H1 (cell line): ENCODE measurements around the gene ASGR2. TPM values are rescaled to one million over a fixed set of nuclear protein-coding genes. Genes with fewer than 3 reads are reported as not detected.

ENCODE experiments used
- ASH2L ChIP-seq: fragments of 200-600, 300-600 bp; sonication (generic); IDR thresholded peaks from one replicate; pipeline ENCODE4 v1.7.1; 2017; ENCODE audit warnings: low read length
- CTBP2 ChIP-seq: IDR thresholded peaks from 2 replicates; pipeline ENCODE4 v1.7.0; 2011; ENCODE audit warnings: borderline replicate concordance, mild to moderate bottlenecking, moderate library complexity, mixed read lengths, low read length; ENCODE audit not compliant: insufficient read depth, insufficient read length
- EP300 ChIP-seq, 2 experiments: IDR thresholded peaks; 1 replicate in 1 of 2; 2 replicates in 1 of 2; pipeline ENCODE4 v1.6.1; 2011 to 2012; ENCODE audit warnings: low read depth in 2 of 2, low read length in 2 of 2, mild to moderate bottlenecking in 2 of 2, borderline replicate concordance in 1 of 2, inconsistent platforms in 1 of 2, moderate library complexity in 1 of 2
- KDM5A ChIP-seq: fragments of 200-600 bp; IDR thresholded peaks from 2 replicates; pipeline ENCODE4 v1.7.1; 2012; ENCODE audit warnings: mild to moderate bottlenecking, low read length, inconsistent platforms, mixed read lengths
- NANOG ChIP-seq: IDR thresholded peaks from 2 replicates; pipeline ENCODE4 v1.6.1; 2011; ENCODE audit warnings: low read length, low read depth, mild to moderate bottlenecking, inconsistent platforms; ENCODE audit not compliant: insufficient read depth, poor library complexity, severe bottlenecking
- RBBP5 ChIP-seq: IDR thresholded peaks from 2 replicates; pipeline ENCODE4 v1.7.1; 2012; ENCODE audit warnings: low read depth, mild to moderate bottlenecking, inconsistent platforms, low read length, moderate library complexity, borderline replicate concordance
- YY1 ChIP-seq: IDR thresholded peaks from 2 replicates; pipeline ENCODE4 v1.6.1; 2011; ENCODE audit warnings: low read depth, mild to moderate bottlenecking, low read length
- ZNF274 ChIP-seq: IDR thresholded peaks from 2 replicates; pipeline ENCODE4 v1.7.0; 2012; ENCODE audit warnings: low read length, borderline replicate concordance; ENCODE audit errors: extremely low read depth
- polyA plus RNA-seq, 7 experiments: library from polyadenylated mRNA; depleted of rRNA in 3 of 7; stranded (reverse) in 5 of 7; unstranded in 2 of 7; fragments of >200 nt in 5 of 7; fragments of 200-250 nt in 2 of 7; gene quantifications; 1 replicate in 5 of 7; 2 replicates in 1 of 7; 4 replicates in 1 of 7; pipeline versions ENCODE4 v1.2.1 to v1.2.3, GENCODE V29; 2011 to 2013; ENCODE audit warnings: missing spikeins in 2 of 7, mixed read lengths in 2 of 7
- total RNA-seq: library from RNA; stranded (reverse); fragmentation: NEBNext Ultra II Directional; extraction: Animal tissue kit (Norgen Biotek cat#: 25700); gene quantifications from 2 replicates; pipeline ENCODE4 v1.2.1, GENCODE V29; 2021
- TF ChIP-seq, protein P1 (sequence below): IDR thresholded peaks from 2 replicates; pipeline ENCODE4 v1.6.1; 2011; ENCODE audit warnings: low read length, improper control_type of control experiment

Gene ASGR2
- total and polyA plus RNA-seq, 2 of the 8 experiments (the other 6 are each of a cell fraction or from before 2014, with no cell fraction given): 0.91 TPM; not detected in 1

DNA sequence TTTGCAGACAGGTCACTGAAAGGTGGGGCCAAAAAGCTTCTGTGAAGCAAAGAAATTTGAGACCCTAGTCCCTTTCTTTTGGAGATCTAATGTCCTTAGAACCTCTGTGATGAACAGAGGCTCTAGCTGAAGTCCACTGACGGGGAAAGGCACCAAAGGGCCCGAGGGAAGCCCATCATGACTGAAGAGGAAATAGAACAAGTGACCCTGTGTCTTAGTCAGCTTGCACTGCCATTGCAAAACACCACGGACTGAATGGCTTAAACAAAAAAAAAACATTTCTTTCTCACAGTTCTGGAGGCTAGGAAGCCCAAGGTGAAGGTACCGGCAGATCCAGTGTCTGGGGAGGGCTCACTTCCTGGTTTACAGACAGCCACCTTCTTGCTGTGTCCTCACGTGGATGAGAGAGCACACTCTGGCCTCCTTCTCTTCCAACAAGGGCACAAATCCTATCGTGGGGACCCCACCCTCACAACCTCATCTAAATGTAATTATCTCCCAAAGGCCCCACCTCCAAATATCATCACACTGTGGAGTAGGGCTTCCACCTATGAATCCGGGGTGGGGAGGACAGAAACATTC, 24.3 kb upstream of the ASGR2 start (continued):
- TF ChIP-seq, protein P1, sequence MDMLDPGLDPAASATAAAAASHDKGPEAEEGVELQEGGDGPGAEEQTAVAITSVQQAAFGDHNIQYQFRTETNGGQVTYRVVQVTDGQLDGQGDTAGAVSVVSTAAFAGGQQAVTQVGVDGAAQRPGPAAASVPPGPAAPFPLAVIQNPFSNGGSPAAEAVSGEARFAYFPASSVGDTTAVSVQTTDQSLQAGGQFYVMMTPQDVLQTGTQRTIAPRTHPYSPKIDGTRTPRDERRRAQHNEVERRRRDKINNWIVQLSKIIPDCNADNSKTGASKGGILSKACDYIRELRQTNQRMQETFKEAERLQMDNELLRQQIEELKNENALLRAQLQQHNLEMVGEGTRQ: no peak
- TF ChIP-seq KDM5A: no peak
- TF ChIP-seq ZNF274: no peak
- no peak for TF ChIP-seq EP300 (IDR thresholded peaks at IDR 0.05; ENCODE audit: borderline replicate concordance in 1 of 2, low read depth in 2 of 2, low read length in 2 of 2)
- TF ChIP-seq NANOG: no peak
- TF ChIP-seq YY1: no peak
- TF ChIP-seq RBBP5: no peak
- no peak for TF ChIP-seq CTBP2
- TF ChIP-seq ASH2L: no peak
